Epithelial cell of proximal tubule (primary cell): ENCODE data around the gene ERLEC1. TPM values are rescaled to one million over a fixed set of nuclear protein-coding genes. Genes with fewer than 3 reads are reported as not detected.
"Not testable (repeated sequence)": the region's sequence is repeated elsewhere in the genome, so short reads cannot be mapped to it uniquely, and the experiment has no call there.

Experiments used
- DNase-seq: peaks from one replicate; pipeline ENCODE4 v3.0.0-alpha.2; 2011; ENCODE audit warnings: low read depth
- H3K4me3 ChIP-seq: 2 replicates; pipeline ENCODE4 v1.5.1; 2011; ENCODE audit warnings: low read depth, mild to moderate bottlenecking, low read length
- total RNA-seq: library from RNA; depleted of rRNA; stranded (reverse); fragments of >200 nt; gene quantifications from 2 replicates; pipeline ENCODE4 v1.2.3, GENCODE V29; 2015
- TF ChIP-seq, protein P1 (sequence below): conservative IDR thresholded peaks from 2 replicates; pipeline ENCODE4 v1.5.1; 2012; ENCODE audit warnings: low read depth, mild to moderate bottlenecking, low read length

Gene ERLEC1
- total RNA-seq, 1 donor from 2014 or later: 94.1 TPM

DNA sequence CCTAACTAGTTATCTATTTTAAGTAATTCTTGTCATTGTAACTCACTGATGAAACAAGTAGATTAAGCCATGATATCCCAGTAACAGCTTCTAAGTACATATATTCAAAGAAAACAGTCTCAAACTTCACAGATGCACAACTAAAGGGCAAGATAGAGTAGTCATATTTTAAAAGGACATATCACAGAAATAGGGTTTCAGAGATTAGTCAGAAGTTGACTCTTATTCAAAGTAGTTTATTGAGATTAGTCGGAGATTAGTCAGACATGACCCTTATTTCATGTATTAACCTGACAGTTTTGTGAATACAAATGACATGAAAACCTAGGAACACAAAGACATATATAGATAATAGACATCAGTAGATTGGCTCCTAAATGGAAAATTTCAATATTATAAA is 35.1 kb upstream of the ERLEC1 start:
- H3K4me3 ChIP-seq: no peak overlapping the region
- no peak for DNase-seq
- TF ChIP-seq, protein P1, sequence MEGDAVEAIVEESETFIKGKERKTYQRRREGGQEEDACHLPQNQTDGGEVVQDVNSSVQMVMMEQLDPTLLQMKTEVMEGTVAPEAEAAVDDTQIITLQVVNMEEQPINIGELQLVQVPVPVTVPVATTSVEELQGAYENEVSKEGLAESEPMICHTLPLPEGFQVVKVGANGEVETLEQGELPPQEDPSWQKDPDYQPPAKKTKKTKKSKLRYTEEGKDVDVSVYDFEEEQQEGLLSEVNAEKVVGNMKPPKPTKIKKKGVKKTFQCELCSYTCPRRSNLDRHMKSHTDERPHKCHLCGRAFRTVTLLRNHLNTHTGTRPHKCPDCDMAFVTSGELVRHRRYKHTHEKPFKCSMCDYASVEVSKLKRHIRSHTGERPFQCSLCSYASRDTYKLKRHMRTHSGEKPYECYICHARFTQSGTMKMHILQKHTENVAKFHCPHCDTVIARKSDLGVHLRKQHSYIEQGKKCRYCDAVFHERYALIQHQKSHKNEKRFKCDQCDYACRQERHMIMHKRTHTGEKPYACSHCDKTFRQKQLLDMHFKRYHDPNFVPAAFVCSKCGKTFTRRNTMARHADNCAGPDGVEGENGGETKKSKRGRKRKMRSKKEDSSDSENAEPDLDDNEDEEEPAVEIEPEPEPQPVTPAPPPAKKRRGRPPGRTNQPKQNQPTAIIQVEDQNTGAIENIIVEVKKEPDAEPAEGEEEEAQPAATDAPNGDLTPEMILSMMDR: no peak

DNA sequence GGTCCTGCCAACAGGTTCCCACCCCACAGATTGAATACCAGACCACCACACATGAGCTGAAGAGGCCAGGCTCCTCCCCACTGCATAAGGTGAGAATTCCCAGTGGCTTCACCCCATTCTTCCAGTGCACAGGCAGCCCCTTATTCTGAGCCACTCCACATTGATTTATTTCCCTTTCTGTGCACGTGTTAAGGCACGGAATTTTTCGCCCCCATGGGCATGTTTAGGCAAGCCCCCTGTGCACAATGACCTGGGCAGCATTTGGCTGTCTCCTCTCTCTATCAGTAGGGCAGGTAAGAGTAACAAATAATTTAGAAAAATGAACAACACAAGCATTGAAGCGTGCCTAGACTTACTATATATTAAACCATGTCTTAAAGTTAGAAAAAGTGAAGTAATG is 34.5 kb upstream of the ERLEC1 start:
- TF ChIP-seq, protein P1: no peak
- no peak for DNase-seq
- no peak overlapping the region for H3K4me3 ChIP-seq

DNA sequence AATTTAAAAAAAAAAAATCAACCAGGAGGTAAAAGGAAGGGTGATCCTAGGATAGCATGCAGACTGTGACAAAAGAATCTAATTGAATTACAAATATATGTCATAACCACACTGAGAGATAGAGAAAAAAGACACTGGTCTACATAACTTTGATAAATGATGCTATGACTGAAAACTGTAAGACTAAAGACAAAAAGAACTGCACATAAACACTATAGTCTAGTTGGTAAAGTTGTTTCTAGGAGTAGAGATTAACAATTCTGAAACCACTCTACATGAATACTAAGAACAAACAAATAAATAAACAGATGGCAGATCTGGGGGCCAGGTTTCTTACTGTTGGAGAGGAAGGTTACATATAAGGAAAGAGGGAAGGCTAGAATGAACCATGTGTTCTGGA is 33.8 kb upstream of the ERLEC1 start:
- H3K4me3 ChIP-seq: no peak overlapping the region
- TF ChIP-seq, protein P1: no peak
- DNase-seq: no peak

DNA sequence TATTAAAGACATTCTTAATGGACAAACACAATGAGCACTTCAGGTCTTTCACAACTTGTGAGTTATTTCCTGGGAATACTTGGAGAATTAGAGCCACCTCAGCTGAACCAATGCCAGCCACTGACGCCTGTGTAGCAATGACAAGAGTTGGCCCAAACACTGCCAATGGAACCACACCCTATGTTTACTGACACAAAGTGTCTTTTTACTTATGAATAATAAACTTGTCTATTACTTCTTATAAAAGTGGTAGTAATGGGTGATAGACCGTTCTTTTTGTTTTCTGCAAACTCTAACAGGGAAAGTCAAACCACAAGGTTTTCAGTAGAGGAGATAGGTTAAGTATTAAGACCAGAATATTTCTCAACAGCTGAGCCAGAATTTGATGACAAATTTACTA is 31.7 kb upstream of the ERLEC1 start:
- DNase-seq: no peak
- TF ChIP-seq, protein P1: no peak
- no peak overlapping the region for H3K4me3 ChIP-seq

DNA sequence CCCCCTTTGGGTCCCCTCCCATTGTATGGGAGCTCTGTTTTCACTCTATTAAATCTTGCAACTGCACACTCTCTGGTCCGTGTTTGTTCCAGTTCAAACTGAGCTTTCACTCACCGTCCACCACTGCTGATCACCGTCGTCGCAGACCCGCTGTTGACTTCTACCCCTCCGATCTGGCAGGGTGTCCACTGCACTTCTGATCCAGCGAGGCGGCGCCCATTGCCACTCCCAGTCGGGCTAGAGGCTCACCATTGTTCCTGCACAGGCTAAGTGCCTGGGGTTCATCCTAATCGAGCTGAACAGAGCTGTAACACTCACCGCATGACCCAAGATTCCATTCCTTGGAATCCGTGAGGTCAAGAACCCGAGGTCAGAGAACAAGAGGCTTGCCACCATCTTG is 30.2 kb upstream of the ERLEC1 start:
- no peak overlapping the region for H3K4me3 ChIP-seq
- TF ChIP-seq, protein P1: no peak
- DNase-seq: no peak

DNA sequence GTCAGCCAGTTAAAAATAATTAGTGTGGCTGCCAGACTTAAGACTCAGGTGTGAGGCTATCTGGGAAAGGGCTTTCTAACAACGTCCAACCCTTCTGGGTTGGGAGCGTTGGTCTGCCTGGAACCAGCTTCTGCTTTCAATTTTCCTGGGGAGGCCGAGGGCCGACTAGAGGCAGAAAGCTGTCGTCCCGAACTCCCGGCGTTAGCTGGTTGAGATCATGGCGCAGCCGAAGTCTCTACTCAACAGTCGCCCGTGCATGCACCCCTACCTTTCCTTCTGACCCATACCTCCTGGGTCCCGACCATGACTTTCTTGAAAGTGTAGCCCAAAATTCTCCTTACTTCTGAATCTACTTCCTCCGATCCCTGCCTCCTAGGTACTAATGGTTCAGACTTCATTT is 29.6 kb upstream of the ERLEC1 start:
- not testable (repeated sequence) for H3K4me3 ChIP-seq, DNase-seq

DNA sequence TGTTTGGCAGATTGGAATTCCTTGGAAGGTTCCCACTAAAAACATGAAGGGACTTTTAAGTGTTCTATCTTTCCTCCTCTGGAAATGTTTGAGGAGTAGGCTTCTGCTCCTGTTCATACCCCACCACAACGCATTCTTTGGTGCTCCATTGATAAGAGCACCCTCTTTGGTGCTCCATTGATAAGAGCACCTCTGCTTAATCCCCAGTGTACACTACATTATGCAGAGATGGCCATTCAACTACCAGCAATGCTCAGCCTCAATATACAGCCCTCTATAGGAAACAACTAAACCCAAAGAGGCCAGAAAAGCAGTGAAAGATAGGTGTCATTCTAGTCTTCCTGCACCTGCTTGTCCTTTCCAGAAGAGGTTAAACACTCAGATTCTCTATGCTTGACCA is 21.1 kb upstream of the ERLEC1 start:
- TF ChIP-seq, protein P1: no peak
- no peak overlapping the region for H3K4me3 ChIP-seq
- DNase-seq: no peak
